Left ventricle myocardium inferior (tissue), 1 donor: ENCODE measurements around the gene NCKAP5L. TPM values are rescaled to one million over a fixed set of nuclear protein-coding genes. Genes with fewer than 3 reads are reported as not detected.

Experiments used
- DNase-seq: peaks from one replicate; pipeline ENCODE4 v3.0.0-alpha.2; 2020
- H3K27ac ChIP-seq: fragments of 200-600 bp; replicated peaks from 2 replicates; pipeline ENCODE4 v1.8.0; 2021
- H3K27me3 ChIP-seq: fragments of 200-600 bp; 2 replicates; pipeline ENCODE4 v1.8.0; 2021; ENCODE audit warnings: low read depth
- H3K36me3 ChIP-seq: fragments of 200-600 bp; 2 replicates; pipeline ENCODE4 v1.8.0; 2021
- H3K4me1 ChIP-seq: fragments of 200-600 bp; 2 replicates; pipeline ENCODE4 v1.8.0; 2021
- H3K4me3 ChIP-seq: fragments of 200-600 bp; 2 replicates; pipeline ENCODE4 v1.8.0; 2021; ENCODE audit warnings: mild to moderate bottlenecking, moderate library complexity
- H3K9me3 ChIP-seq: fragments of 200-600 bp; replicated peaks from 2 replicates; pipeline ENCODE4 v1.8.0; 2021
- intact Hi-C: fragments of 100-400 bp; cut with micrococcal nuclease; formaldehyde crosslinking; loops from one replicate; pipeline ENCODE4 v1.11.0; 2022
- total RNA-seq: library from RNA; stranded (reverse); fragmentation: NEBNext Ultra II Directional; extraction: Animal tissue kit (Norgen Biotek cat#: 25700); gene quantifications from one replicate; pipeline ENCODE4 v1.2.1, GENCODE V29; 2021
- TF ChIP-seq, protein P1 (sequence below): fragments of 200-600 bp; IDR thresholded peaks from 2 replicates; pipeline ENCODE4 v1.8.0; 2021; ENCODE audit warnings: antibody characterized with exemption, mild to moderate bottlenecking, borderline replicate concordance
- donor health status: DM: no; HTN: yes; CAD: no; lungs with severe emphysema.

The NCKAP5L gene
- total RNA-seq, 1 donor from 2014 or later = 25.5 TPM

DNA sequence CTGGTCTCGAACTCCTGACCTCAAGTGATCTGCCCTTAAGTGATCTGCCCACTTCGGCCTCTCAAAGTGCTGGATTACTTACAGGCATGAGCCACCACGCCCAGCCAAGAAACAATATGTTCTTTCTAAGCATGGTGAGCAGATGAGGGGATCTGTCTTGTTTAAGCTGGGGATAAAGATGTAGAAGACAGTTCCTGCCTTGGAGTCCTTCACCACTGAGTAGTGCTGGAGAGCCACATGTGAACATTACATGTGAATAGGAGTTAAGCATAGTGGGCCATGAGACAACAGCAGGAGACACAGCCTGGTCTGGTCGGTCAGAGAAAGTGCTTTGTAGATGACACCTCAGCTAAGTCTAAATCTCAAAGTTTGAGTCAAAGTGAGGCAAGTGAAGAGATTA is 60.9 kb downstream of the NCKAP5L start:
- intact Hi-C loops = no loop called here
- Histone ChIP-seq H3K4me3 (no peak overlapping the region), H3K27me3 (no peaks in the 10 kb centered on the region), H3K4me1 (peaks cover 26% of the 10 kb centered on the region), H3K36me3 (peaks cover 28% of the 10 kb centered on the region), H3K9me3 (no peaks in the 10 kb centered on the region), H3K27ac (no peak overlapping the region)
- TF ChIP-seq, protein P1, sequence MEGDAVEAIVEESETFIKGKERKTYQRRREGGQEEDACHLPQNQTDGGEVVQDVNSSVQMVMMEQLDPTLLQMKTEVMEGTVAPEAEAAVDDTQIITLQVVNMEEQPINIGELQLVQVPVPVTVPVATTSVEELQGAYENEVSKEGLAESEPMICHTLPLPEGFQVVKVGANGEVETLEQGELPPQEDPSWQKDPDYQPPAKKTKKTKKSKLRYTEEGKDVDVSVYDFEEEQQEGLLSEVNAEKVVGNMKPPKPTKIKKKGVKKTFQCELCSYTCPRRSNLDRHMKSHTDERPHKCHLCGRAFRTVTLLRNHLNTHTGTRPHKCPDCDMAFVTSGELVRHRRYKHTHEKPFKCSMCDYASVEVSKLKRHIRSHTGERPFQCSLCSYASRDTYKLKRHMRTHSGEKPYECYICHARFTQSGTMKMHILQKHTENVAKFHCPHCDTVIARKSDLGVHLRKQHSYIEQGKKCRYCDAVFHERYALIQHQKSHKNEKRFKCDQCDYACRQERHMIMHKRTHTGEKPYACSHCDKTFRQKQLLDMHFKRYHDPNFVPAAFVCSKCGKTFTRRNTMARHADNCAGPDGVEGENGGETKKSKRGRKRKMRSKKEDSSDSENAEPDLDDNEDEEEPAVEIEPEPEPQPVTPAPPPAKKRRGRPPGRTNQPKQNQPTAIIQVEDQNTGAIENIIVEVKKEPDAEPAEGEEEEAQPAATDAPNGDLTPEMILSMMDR = no peak
- DNase-seq = no peak

DNA sequence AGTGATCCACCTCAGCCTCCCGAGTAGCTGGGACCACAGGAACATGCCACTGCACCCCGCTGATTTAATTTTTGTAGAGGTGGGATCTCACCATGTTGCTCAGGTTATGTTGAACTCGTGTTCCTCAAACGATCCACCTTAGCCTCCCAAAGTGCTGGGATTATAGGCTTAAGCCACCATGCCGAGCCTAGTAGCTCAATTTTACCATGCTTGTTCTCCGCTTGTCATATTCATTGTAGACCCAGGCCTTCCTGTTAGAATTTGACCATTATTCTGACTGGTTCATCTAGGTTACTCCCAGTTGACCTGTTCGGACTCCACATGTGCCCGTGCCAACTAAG is 62.1 kb downstream of the NCKAP5L start:
- Histone ChIP-seq H3K4me3 (no peak overlapping the region), H3K27me3 (no peaks in the 10 kb centered on the region), H3K4me1 (peaks cover 29% of the 10 kb centered on the region), H3K27ac (no peak overlapping the region), H3K9me3 (no peaks in the 10 kb centered on the region), H3K36me3 (peaks cover 41% of the 10 kb centered on the region)
- intact Hi-C loops = no loop called here
- no peak for DNase-seq
- TF ChIP-seq, protein P1 = no peak

DNA sequence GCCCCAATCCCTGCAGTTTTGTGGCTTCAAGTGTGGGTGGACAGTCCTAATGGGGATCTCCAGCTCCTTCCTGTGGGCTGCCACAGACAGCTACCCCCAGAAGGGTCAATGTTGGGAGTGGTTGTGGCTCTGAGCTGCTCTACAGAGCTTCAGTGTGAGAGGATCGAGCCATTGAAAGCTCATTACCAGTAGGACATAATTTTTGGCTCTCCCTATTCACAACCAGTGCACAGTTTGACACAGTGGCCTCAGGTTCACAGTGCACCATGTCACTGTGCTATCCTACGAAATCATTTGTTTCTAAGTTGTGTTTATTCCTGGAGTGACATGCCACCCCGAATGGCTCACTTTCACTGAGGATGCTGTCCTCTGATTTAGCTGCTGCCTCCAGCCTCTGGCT is 64.1 kb downstream of the NCKAP5L start:
- DNase-seq = no peak
- Histone ChIP-seq H3K4me3 (no peak overlapping the region), H3K4me1 (peaks cover 29% of the 10 kb centered on the region), H3K36me3 (peaks cover 60% of the 10 kb centered on the region), H3K9me3 (no peaks in the 10 kb centered on the region), H3K27ac (peak overlapping the region; percentile 68), H3K27me3 (no peaks in the 10 kb centered on the region)
- TF ChIP-seq, protein P1 = no peak
- intact Hi-C loops = no loop called here

DNA sequence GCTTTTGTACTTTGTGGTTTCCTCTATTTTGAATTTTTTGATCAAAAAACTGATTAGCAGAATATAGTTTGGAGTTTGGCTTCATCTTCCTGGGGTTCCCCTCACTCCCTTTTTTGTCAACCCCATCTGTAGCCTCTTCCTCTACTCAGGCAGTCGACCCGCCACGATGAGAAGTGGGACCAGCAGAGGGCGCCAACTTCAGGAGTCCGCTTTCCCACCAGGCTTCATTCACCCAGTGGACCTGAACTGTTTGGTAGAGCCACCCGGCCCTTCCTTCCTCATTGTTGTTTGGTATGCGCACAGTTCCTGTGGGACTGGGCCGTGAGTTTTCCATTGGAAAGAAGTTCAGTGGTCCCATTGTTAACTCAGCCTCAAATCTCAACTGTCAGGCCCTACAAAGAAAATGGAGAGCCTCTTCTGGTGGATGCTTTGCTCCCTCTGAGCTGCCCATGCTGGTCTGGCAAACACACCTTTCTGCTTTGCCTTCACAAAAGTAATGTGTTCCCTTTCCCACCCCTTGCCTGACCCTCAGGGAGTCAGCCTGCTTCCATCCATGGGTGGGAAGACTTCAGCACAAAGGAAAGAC is 65.1 kb downstream of the NCKAP5L start:
- TF ChIP-seq, protein P1 = peak; percentile 81
- Histone ChIP-seq H3K27me3 (no peaks in the 10 kb centered on the region), H3K4me3 (no peak overlapping the region), H3K36me3 (peaks cover 71% of the 10 kb centered on the region), H3K9me3 (no peaks in the 10 kb centered on the region), H3K4me1 (peaks cover 29% of the 10 kb centered on the region), H3K27ac (peak overlapping the region; percentile 68)
- intact Hi-C loops = no loop called here
- DNase-seq = peak; percentile 75

DNA sequence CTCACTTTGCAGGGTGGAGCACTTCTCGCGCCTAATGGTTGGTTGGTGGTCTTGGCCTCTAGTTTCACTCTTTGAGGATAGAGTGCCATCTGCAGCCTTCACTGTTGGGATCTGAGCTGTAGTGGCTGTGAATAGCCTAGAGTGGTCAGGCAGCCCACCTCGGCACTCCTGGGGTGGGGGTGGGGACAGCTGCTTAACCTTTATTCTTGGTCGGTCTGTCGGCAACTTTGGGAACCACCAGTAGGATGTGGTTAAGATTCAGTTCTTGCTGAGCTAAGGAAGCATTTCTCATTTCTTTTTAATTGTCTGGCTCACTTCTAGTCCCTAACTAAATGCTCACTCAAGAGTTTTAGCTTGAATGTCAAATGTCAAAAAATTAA is 65.8 kb downstream of the NCKAP5L start:
- intact Hi-C loops = no loop called here
- H3K4me1 ChIP-seq = peaks cover 34% of the 10 kb centered on the region
- no peak overlapping the region for H3K4me3 ChIP-seq
- H3K27me3 ChIP-seq = no peaks in the 10 kb centered on the region
- peaks cover 77% of the 10 kb centered on the region for H3K36me3 ChIP-seq
- no peaks in the 10 kb centered on the region for H3K9me3 ChIP-seq
- peak overlapping the region; percentile 68 for H3K27ac ChIP-seq
- DNase-seq = no peak
- TF ChIP-seq, protein P1 = no peak
